Naive B cell (primary cell): ENCODE measurements around the gene FAM221A. TPM values are rescaled to one million over a fixed set of nuclear protein-coding genes. Genes with fewer than 3 reads are reported as not detected.
A peak's percentile ranks its signal among the peaks of the same experiment; 100 is the strongest.
"Not testable (repeated sequence)": the region's sequence is repeated elsewhere in the genome, so short reads cannot be mapped to it uniquely, and the experiment has no call there.

ENCODE experiments used
- ATAC-seq, 2 donors: fragments of 150-1000 bp; cut with Tn5 transposase; 2 replicates each; pipeline ENCODE4 v1.10.0; 2021; ENCODE audit warnings: low read depth in 2 of 2, mild to moderate bottlenecking in 2 of 2, moderate library complexity in 2 of 2
- DNase-seq: peaks from one replicate; pipeline ENCODE4 v3.0.0; 2022
- H3K27ac Mint-ChIP-seq, 6 donors: one replicate each; pipeline ENCODE4 v1.8.0; 2020 to 2022; ENCODE audit warnings: mild to moderate bottlenecking in 6 of 6, mixed read lengths in 6 of 6, moderate library complexity in 5 of 6, inconsistent platforms in 2 of 6
- H3K27me3 Mint-ChIP-seq, 3 donors: one replicate each; pipeline ENCODE4 v1.8.0; 2021 to 2022; ENCODE audit warnings: mixed read lengths in 3 of 3, mild to moderate bottlenecking in 1 of 3
- H3K36me3 Mint-ChIP-seq, 2 donors: one replicate each; pipeline ENCODE4 v1.8.0; 2020 to 2022; ENCODE audit warnings: mixed read lengths in 2 of 2, inconsistent platforms in 1 of 2, mild to moderate bottlenecking in 1 of 2
- H3K4me1 Mint-ChIP-seq, 3 donors: one replicate each; pipeline ENCODE4 v1.8.0; 2020 to 2022; ENCODE audit warnings: mixed read lengths in 3 of 3, inconsistent platforms in 1 of 3, mild to moderate bottlenecking in 1 of 3, moderate library complexity in 1 of 3
- H3K4me3 Mint-ChIP-seq, 8 donors: one replicate each; pipeline ENCODE4 v1.8.0; 2020 to 2022; ENCODE audit warnings: mild to moderate bottlenecking in 8 of 8, mixed read lengths in 8 of 8, moderate library complexity in 8 of 8, inconsistent platforms in 2 of 8
- H3K9me3 Mint-ChIP-seq, 7 donors: one replicate each; pipeline ENCODE4 v1.8.0; 2020 to 2022; ENCODE audit warnings: mixed read lengths in 7 of 7, mild to moderate bottlenecking in 5 of 7, inconsistent platforms in 2 of 7, moderate library complexity in 1 of 7
- polyA plus RNA-seq, 6 donors: library from polyadenylated mRNA; unstranded; fragments of 300-500 nt; fragmentation: Illumina TruSeq; gene quantifications; one replicate each; pipeline ENCODE4 v1.2.3, GENCODE V29; 2021; ENCODE audit warnings: low read depth in 6 of 6

Gene FAM221A
- polyA plus RNA-seq, 6 donors from 2014 or later, result 2.1 to 4.8 (median 3.3) TPM

GRCh38 chr7:23680414-23681405 is 711 bp downstream of the FAM221A start:
- Mint-ChIP-seq H3K9me3 (peaks cover 0 to 2% (median 0%) of the 10 kb centered on the region in 7 donors), H3K27me3 (no peaks in the 10 kb centered on the region), H3K4me1 (peaks cover 3 to 19% (median 18%) of the 10 kb centered on the region in 3 donors), H3K27ac (peak overlapping the region in 3 of 6 donors; percentile 33 to 82 (median 36)), H3K4me3 (peak overlapping the region; percentile 86 to 97 (median 94)), H3K36me3 (no peaks in the 10 kb centered on the region)
- DNase-seq (no peak), ATAC-seq (peak; percentile 13 to 17)

- H3K4me1 Mint-ChIP-seq, result peaks cover 3 to 16% (median 15%) of the 10 kb centered on the region in 3 donors
Measured at GRCh38 chr7:23684041-23684440, 4.0 kb downstream of the FAM221A start.

GRCh38 chr7:23685731-23686130 is 5.7 kb downstream of the FAM221A start:
- DNase-seq (no peak), ATAC-seq (no peak)
- no peaks in the 10 kb centered on the region for H3K27me3 Mint-ChIP-seq
- peaks cover under 1 to 8% (median 4%) of the 10 kb centered on the region in 3 donors for H3K4me1 Mint-ChIP-seq
- H3K4me3 Mint-ChIP-seq, result no peak overlapping the region
- peaks cover 0 to 6% of the 10 kb centered on the region in 2 donors for H3K36me3 Mint-ChIP-seq
- H3K9me3 Mint-ChIP-seq, result no peaks in the 10 kb centered on the region
- no peak overlapping the region for H3K27ac Mint-ChIP-seq

More at GRCh38 chr7:23684041-23684440, 4.0 kb downstream of the FAM221A start:
- peak overlapping the region in 1 of 8 donors; percentile 49 for H3K4me3 Mint-ChIP-seq
- H3K27ac Mint-ChIP-seq, H3K9me3 Mint-ChIP-seq, H3K27me3 Mint-ChIP-seq, H3K36me3 Mint-ChIP-seq, ATAC-seq, DNase-seq: not testable (repeated sequence)

GRCh38 chr7:23687011-23687410 is 7.0 kb downstream of the FAM221A start:
- Mint-ChIP-seq H3K27me3 (no peaks in the 10 kb centered on the region), H3K9me3 (no peaks in the 10 kb centered on the region), H3K4me3 (no peak overlapping the region), H3K27ac (peak overlapping the region in 1 of 6 donors; percentile 54), H3K36me3 (peaks cover 0 to 13% of the 10 kb centered on the region in 2 donors), H3K4me1 (no peaks in the 10 kb centered on the region)
- ATAC-seq, result no peak
- DNase-seq, result no peak

GRCh38 chr7:23689165-23689564 is 9.2 kb downstream of the FAM221A start:
- H3K4me1 Mint-ChIP-seq, result no peaks in the 10 kb centered on the region
- H3K27ac Mint-ChIP-seq, result no peak overlapping the region
- no peaks in the 10 kb centered on the region for H3K27me3 Mint-ChIP-seq
- ATAC-seq, result no peak
- H3K9me3 Mint-ChIP-seq, result peaks cover 0 to 2% (median 0%) of the 10 kb centered on the region in 7 donors
- H3K4me3 Mint-ChIP-seq, result no peak overlapping the region
- H3K36me3 Mint-ChIP-seq, result peaks cover 0 to 13% of the 10 kb centered on the region in 2 donors
- no peak for DNase-seq

- Mint-ChIP-seq H3K9me3 (peaks cover 0 to 2% (median 0%) of the 10 kb centered on the region in 7 donors), H3K27ac (peak overlapping the region in 2 of 6 donors; percentile 16 to 81), H3K27me3 (no peaks in the 10 kb centered on the region), H3K4me1 (peaks cover 0 to under 1% (median 0%) of the 10 kb centered on the region in 3 donors), H3K36me3 (peaks cover 0 to 13% of the 10 kb centered on the region in 2 donors), H3K4me3 (no peak overlapping the region)
- DNase-seq, result no peak
- no peak for ATAC-seq
Measured at GRCh38 chr7:23691320-23691719, 11.3 kb downstream of the FAM221A start.

GRCh38 chr7:23693224-23693623 is 13.2 kb downstream of the FAM221A start:
- Mint-ChIP-seq H3K27me3 (no peaks in the 10 kb centered on the region), H3K36me3 (peaks cover 0 to 13% of the 10 kb centered on the region in 2 donors), H3K27ac (no peak overlapping the region), H3K9me3 (peaks cover 0 to 2% (median 0%) of the 10 kb centered on the region in 7 donors), H3K4me1 (peaks cover 0 to 10% (median 3%) of the 10 kb centered on the region in 3 donors), H3K4me3 (no peak overlapping the region)
- ATAC-seq, result no peak
- no peak for DNase-seq

GRCh38 chr7:23696916-23697441 is 17.0 kb downstream of the FAM221A start:
- H3K27ac Mint-ChIP-seq, result peak overlapping the region in 1 of 6 donors; percentile 14
- no peaks in the 10 kb centered on the region for H3K36me3 Mint-ChIP-seq
- no peak overlapping the region for H3K4me3 Mint-ChIP-seq
- no peaks in the 10 kb centered on the region for H3K27me3 Mint-ChIP-seq
- peaks cover 0 to 10% (median 3%) of the 10 kb centered on the region in 3 donors for H3K4me1 Mint-ChIP-seq
- ATAC-seq, result peak; percentile 37 to 61
- peak; percentile 28 for DNase-seq
- H3K9me3 Mint-ChIP-seq, result peaks cover 0 to 2% (median 0%) of the 10 kb centered on the region in 7 donors

GRCh38 chr7:23698822-23699221 is 18.8 kb downstream of the FAM221A start:
- Mint-ChIP-seq H3K36me3 (peaks cover 10 to 11% of the 10 kb centered on the region in 2 donors), H3K4me3 (no peak overlapping the region), H3K27me3 (no peaks in the 10 kb centered on the region), H3K9me3 (peaks cover 0 to 2% (median 0%) of the 10 kb centered on the region in 7 donors), H3K27ac (no peak overlapping the region), H3K4me1 (peaks cover 0 to 10% (median 3%) of the 10 kb centered on the region in 3 donors)
- no peak for DNase-seq
- ATAC-seq, result no peak

GRCh38 chr7:23700046-23700445 is 20.0 kb downstream of the FAM221A start:
- Mint-ChIP-seq H3K36me3 (peaks cover 19% of the 10 kb centered on the region in 2 donors), H3K9me3 (peaks cover 0 to 9% (median 3%) of the 10 kb centered on the region in 7 donors), H3K27ac (no peak overlapping the region), H3K4me3 (no peak overlapping the region), H3K27me3 (no peaks in the 10 kb centered on the region), H3K4me1 (peaks cover 0 to 10% (median 3%) of the 10 kb centered on the region in 3 donors)
- ATAC-seq, result no peak
- DNase-seq, result no peak

- Mint-ChIP-seq H3K27ac (no peak overlapping the region), H3K4me3 (no peak overlapping the region), H3K36me3 (peaks cover 21 to 23% of the 10 kb centered on the region in 2 donors), H3K4me1 (no peaks in the 10 kb centered on the region), H3K27me3 (no peaks in the 10 kb centered on the region), H3K9me3 (peaks cover 4 to 19% (median 11%) of the 10 kb centered on the region in 7 donors)
- ATAC-seq, result no peak
- no peak for DNase-seq
Measured at GRCh38 chr7:23709081-23709750, 29.2 kb downstream of the FAM221A start.

- peak within 1 kb of the TSS in 1 of 6 donors; percentile 60 for H3K27ac Mint-ChIP-seq
- ATAC-seq (no peak), DNase-seq (no peak)
- no peaks in the 10 kb centered on the region for H3K27me3 Mint-ChIP-seq
- no peaks in the 10 kb centered on the region for H3K4me1 Mint-ChIP-seq
- H3K9me3 Mint-ChIP-seq, result peaks cover 4 to 14% (median 9%) of the 10 kb centered on the region in 7 donors
- peaks cover 13 to 15% of the 10 kb centered on the region in 2 donors for H3K36me3 Mint-ChIP-seq
- no peak within 1 kb of the TSS for H3K4me3 Mint-ChIP-seq
Measured at GRCh38 chr7:23710000-23710399, 30.0 kb downstream of the FAM221A start, which contains the start of gene STK31. STK31 (plus strand) TSS chr7:23710219; CDS start chr7:23710286, 67 bp downstream.
